KBM-7 (cell line): ENCODE measurements around the gene GLT1D1.
"Not testable (repeated sequence)": the region's sequence is repeated elsewhere in the genome, so short reads cannot be mapped to it uniquely, and the experiment has no call there.

Experiments used
- DNase-seq: peaks from one replicate; pipeline ENCODE4 v3.0.0-alpha.2; 2015
- in situ Hi-C: fragments of 300-500 bp; cut with MboI; formaldehyde crosslinking; loops from 2 replicates; pipeline ENCODE4 v1.14.3; 2020; ENCODE audit warnings: low sequenced_read_pairs, low pct_unique_long_range_greater_than_20kb, mixed read lengths

GLT1D1 gene

GRCh38 chr12:128819293-128820144 lies 33.8 kb upstream of the GLT1D1 start:
- in situ Hi-C loops: no loop called here
- no peak for DNase-seq

DNA sequence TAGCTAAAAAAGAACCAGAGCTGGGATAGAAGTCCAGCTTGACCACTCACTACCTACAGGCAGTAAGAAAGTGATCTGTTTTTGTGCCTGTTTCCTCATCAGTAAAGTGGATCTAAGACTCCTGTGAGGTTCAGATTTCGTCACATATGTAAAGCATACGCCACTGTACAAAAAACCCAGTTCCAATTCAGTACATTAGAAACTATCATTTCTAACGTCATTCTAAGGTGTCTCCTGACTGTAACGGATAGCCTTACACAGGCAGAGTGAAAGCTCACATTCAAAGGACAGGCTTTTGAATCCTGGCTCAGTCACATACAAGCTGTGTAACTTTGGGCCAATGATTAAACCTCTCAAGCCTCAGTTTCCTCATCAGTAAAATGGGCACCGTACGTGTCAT lies 33.0 kb upstream of the GLT1D1 start:
- in situ Hi-C loops: no loop called here
- DNase-seq: no peak

DNA sequence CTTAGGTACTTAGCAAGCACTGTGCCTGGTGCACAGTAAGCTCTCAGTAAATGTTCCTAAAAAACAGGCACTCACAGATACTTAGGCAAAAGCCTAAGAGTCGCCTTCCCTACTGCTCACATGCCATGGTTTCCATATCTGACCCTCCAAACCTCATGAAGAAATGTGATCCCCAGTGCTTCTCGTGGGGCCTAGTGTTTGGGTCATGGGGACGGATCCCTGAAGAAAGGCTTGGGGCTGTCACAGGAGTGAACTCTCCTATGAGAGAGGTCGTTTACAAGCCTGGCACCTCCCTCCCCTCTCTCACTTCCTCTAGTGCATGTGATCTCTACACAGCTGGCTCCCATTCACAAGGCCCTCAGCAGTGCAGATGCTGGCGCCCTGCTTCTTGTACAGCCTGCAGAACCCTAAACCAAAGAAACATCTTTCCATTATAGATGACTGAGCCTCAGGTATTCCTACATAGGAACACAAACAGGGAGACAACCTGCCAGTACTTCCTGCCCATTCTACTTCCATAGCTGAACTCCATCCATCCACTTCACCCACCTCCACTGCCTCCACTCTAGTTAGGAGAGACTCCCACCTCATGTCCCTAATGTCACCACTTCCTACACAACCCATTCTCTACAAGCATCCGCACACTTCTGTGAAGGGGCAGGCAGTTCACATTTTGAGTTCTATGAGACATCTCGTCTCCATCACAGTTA lies 32.4 kb upstream of the GLT1D1 start:
- peak; percentile 41 for DNase-seq
- in situ Hi-C loops: no loop called here

GRCh38 chr12:128823216-128823915 lies 29.9 kb upstream of the GLT1D1 start:
- in situ Hi-C loops: no loop called here
- DNase-seq: peak; percentile 38

DNA sequence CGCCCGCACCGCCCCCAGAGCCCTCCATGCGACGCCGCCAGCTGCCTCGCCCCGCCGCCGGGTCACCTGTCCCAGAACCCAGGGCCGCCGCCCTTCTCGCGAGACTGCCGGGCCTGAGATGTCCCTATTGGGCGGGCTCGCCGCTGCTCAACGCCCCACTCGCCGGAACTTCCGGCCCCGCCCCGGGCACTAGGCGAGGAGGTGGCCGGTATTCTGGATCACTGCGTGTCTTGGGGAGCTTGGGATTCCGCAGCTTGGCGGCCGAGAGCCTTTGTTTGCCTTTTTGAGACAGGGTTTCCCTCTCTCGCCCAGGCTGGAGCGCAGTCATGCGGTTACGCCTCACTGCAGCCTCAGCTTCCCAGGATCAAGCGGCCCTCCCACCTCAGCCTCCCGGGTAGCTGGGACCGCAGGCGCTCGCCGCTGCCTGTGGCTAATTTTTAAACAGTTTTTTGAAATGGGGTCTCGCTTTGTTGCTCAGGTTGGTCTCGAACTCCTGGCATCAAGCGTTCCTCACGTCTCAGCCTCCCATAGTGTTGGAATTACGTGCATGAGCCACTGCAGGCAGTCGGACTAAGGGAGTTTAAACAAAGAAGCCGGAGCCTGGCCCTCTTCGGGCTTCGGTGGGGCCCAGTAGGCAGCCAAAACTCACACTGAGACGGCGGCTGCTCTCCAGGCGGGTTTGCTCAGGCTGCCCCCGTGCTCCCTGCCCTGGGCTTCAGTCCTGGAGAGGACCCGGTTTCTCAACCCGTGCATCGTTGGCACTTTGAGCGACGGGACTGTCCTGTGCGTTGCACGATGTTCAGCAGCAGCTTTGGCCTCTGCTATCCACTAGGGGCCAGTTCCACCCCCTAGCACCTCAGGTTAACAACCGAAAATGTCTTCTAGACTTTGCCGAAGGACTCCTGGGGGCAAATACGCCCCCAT lies 29.1 kb upstream of the GLT1D1 start, which contains the start of gene SLC15A4:
Gene SLC15A4, minus strand, starts transcription at position 43 of the 924 bp plus-strand sequence. Its CDS starts 15 bp downstream, at position 28.
- in situ Hi-C loops: no loop called here

GRCh38 chr12:128825835-128826234 lies 27.4 kb upstream of the GLT1D1 start:
- in situ Hi-C loops: no loop called here

More for the DNA sequence above, 29.1 kb upstream of the GLT1D1 start, which contains the start of gene SLC15A4:
- DNase-seq: peak; percentile 88

GRCh38 chr12:128827724-128828123 lies 25.6 kb upstream of the GLT1D1 start:
- in situ Hi-C loops: no loop called here
- DNase-seq: no peak

More at GRCh38 chr12:128825835-128826234, 27.4 kb upstream of the GLT1D1 start:
- DNase-seq: no peak

DNA sequence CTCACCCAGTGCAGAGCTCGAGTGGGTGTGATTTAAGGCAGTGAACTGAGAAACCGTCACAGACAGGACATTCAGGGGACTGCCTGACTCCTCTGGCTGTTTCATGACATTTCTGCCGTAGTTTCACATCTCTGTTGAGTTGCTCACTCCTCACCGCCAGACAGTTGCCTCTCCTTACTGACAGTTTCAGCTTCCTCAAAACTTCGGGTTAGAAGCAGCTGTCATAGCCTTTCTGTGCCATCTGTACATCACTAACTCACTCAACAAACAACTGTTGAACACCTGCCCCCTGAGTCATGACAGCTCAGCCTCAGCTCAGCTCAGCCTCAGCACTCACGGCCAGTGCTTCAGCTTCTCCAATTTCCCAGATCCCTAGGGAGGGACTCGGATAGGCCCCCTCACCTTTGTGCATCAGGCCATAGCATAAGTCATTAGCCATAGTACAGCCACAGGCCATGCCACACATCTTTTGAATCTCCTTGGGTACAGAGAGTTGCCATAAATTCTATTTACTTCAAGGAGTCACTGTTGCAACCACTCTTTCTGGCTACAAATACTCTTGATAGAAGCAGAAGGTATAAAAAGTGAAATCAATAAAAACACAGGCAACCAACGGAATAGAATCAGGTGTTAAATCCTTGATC lies 23.3 kb upstream of the GLT1D1 start:
- DNase-seq: no peak
- in situ Hi-C loops: no loop called here

- in situ Hi-C loops: no loop called here
- DNase-seq: no peak
These were observed 22.8 kb upstream of the GLT1D1 start for GRCh38 chr12:128830505-128830893.

GRCh38 chr12:128833418-128833817 lies 19.9 kb upstream of the GLT1D1 start:
- in situ Hi-C loops: no loop called here
- DNase-seq: no peak

DNA sequence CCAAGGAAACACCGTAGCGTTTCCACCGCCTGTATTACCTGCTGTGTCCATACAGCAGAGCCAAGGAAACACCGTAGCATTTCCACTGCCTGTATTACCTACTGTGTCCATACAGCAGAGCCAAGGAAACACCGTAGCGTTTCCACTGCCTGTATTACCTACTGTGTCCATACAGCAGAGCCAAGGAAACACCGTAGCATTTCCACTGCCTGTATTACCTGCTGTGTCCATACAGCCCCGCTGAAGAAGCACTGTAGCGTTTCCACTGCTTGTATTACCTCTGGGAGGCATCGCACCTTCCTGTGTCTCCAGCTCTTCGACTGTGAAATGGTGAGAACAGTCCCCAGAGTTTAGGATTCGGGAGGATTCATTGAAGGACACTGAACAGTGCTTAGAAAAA lies 13.4 kb upstream of the GLT1D1 start:
- in situ Hi-C loops, DNase-seq: not testable (repeated sequence)

DNA sequence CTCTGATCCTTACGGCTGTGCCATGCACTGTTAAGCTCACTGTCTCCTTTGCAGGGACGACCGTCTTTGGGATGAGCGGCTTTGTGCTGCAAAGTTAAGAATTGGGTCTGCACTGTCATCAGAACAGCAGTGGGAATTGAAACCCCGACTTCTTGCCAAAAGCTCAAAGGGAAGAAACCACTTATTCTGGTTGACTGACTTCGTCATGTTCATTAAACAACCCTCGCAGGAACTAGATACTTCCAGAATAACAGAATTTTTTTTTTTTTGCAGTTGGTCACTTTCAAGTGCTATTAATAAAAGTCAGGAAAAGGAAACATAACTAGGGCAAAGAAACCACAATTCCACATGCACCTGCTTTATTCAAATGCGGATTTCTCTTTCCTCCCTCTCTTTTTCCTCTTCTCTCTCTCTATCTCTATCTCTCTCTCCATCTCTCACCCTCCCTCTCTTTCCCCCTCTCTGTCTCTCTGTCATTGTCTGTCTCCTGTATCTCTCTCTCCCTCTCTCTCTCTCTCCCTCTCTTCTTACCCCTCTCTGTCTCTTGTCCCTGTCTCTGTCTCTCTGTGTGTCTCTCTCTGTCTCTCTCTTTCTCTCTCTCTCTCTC lies 12.3 kb upstream of the GLT1D1 start:
- in situ Hi-C loops: no loop called here
- no peak for DNase-seq

DNA sequence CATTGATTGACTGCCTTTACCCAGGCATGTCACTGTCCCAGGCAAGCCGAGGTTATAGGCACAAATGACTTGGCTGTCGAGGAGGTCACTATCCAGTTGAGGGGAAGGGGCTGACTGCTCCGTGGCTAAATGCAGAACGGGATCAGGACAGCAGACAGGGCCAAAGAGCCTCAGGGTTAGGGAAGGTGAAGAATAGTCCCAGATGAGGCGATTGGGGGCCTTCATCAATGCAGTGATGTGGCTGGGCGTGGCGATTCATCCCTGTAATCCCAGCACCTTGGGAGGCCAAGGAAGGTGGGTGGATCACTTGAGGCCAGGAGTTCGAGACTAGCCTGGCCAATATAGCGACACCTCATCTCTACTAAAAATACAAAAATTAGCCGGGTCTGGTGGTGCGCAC lies 10.7 kb upstream of the GLT1D1 start:
- DNase-seq: no peak
- in situ Hi-C loops: no loop called here

DNA sequence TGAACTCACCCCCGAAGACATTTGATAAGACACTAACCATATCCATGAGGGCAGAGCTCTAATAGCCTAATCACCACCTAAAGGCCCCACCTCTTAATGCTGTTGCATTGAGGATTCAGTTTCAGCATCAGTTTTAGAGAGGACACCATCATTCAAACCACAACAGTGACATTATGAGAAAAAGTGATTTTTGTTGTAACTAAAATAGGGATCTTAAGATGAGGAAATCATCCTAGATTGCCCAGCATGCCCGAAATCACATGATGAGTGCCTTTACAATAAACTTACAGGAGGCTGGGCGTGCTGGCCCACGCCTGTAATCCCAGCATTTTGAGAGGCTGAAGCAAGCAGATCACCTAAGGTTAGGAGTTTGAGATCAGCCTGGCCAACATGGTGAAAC lies 9.7 kb upstream of the GLT1D1 start:
- in situ Hi-C loops: no loop called here
- no peak for DNase-seq

DNA sequence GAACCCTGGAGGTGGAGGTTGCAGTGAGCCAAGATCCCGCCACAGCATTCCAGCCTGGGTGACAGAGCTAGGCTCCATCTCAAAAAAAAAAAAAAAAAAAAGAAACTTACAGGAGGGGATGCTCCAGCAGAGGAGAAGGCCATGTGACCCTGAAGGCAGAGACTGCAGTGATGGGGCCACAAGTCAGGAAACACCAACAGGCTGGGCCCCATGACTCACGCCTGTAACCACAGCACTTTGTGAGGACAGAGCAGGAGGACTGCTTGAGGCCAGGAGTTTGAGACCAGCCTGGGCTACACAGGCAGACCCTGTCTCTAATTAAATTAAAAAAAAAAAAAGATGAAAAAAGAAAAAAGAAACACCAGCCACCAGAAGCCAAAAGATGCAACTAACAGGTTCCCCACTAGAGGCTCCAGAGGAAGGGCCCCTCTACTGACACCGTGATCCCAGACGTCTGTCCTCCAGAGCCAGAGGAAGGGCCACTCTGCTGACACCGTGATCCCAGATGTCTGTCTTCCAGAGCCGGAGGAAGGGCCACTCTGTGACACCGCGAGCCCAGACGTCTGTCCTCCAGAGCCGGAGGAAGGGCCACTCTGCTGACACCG lies 9.1 kb upstream of the GLT1D1 start:
- no peak for DNase-seq
- in situ Hi-C loops: no loop called here

DNA sequence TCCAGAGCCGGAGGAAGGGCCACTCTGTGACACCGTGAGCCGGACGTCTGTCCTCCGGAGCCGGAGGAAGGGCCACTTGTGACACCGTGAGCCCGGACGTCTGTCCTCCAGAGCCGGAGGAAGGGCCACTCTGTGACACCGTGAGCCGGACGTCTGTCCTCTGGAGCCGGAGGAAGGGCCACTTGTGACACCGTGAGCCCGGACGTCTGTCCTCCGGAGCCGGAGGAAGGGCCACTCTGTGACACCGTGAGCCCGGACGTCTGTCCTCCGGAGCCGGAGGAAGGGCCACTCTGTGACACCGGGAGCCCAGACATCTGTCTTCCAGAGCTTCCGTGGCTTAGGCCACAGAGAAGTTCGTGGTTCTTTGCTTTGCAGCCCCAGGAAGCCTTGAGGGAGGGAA lies 6.6 kb upstream of the GLT1D1 start:
- in situ Hi-C loops, DNase-seq: not testable (repeated sequence)

- no peak for DNase-seq
- in situ Hi-C loops: no loop called here
These were observed 4.9 kb upstream of the GLT1D1 start for GRCh38 chr12:128848371-128848770.
